GM18870 (cell line): ENCODE results near the gene MVB12A.
A peak's percentile ranks its signal among the peaks of the same experiment; 100 is the strongest.

Source experiments
- ATAC-seq: cut with Tn5 transposase; IDR thresholded peaks from one replicate; pipeline ENCODE4 v1.9.1; 2021; ENCODE audit warnings: moderate library complexity; ENCODE audit not compliant: unreplicated experiment

MVB12A gene

GRCh38 chr19:17404621-17405249 is 15.1 kb upstream of the MVB12A start:
- peak; percentile 20 for ATAC-seq

GRCh38 chr19:17405250-17406045 is 14.4 kb upstream of the MVB12A start, which contains the start of gene BST2:
Gene BST2, minus strand, starts transcription at chr19:17405630. Its CDS starts 55 bp downstream, at chr19:17405575.
- peak; percentile 72 for ATAC-seq

- ATAC-seq: peak; percentile 19
Observed at GRCh38 chr19:17406046-17406886, 13.6 kb upstream of the MVB12A start.

- ATAC-seq: no peak
Observed at GRCh38 chr19:17406887-17407196, 13.0 kb upstream of the MVB12A start.

- ATAC-seq: no peak
Observed at GRCh38 chr19:17409990-17410389, 9.9 kb upstream of the MVB12A start.

- ATAC-seq: no peak
Observed at GRCh38 chr19:17411801-17412200, 8.0 kb upstream of the MVB12A start.

- no peak for ATAC-seq
Observed at GRCh38 chr19:17414097-17414496, 5.8 kb upstream of the MVB12A start.

- no peak for ATAC-seq
Observed at GRCh38 chr19:17415121-17415520, 4.7 kb upstream of the MVB12A start.

GRCh38 chr19:17418710-17419109 is 1.1 kb upstream of the MVB12A start:
- no peak for ATAC-seq

- no peak for ATAC-seq
Observed at GRCh38 chr19:17419154-17419620, 660 bp upstream of the MVB12A start.

- no peak for ATAC-seq
Observed at GRCh38 chr19:17420475-17420924, 653 bp downstream of the MVB12A start.

- ATAC-seq: no peak
Observed at GRCh38 chr19:17421942-17422341, 2.1 kb downstream of the MVB12A start.

- ATAC-seq: no peak
Observed at GRCh38 chr19:17423429-17424208, 3.8 kb downstream of the MVB12A start.

- no peak for ATAC-seq
Observed at GRCh38 chr19:17424743-17425365, 5.0 kb downstream of the MVB12A start.

GRCh38 chr19:17429641-17430113 is 9.8 kb downstream of the MVB12A start:
- no peak for ATAC-seq

GRCh38 chr19:17431417-17431816 is 11.6 kb downstream of the MVB12A start:
- no peak for ATAC-seq

- no peak for ATAC-seq
Observed at GRCh38 chr19:17435218-17435617, 15.4 kb downstream of the MVB12A start.

- ATAC-seq: no peak
Observed at GRCh38 chr19:17436094-17436873, 16.4 kb downstream of the MVB12A start.

GRCh38 chr19:17436874-17437267 is 17.0 kb downstream of the MVB12A start:
- ATAC-seq: no peak
